ENCODE results near the gene PKN1. TPM values are rescaled to one million over a fixed set of nuclear protein-coding genes. Genes with fewer than 3 reads are reported as not detected.

The PKN1 gene
- total and polyA plus RNA-seq, 2 experiments from 2014 or later: 86.8 to 201 TPM

GRCh38 chr19:14412324-14412995, 20.6 kb upstream of the PKN1 start:
- Histone ChIP-seq H3K27me3 (ENCODE audit: insufficient read depth) (no peaks in the 10 kb centered on the region), H3K36me3 (ENCODE audit: insufficient read depth) (peaks cover 31% of the 10 kb centered on the region), H3F3A (replicated peaks; ENCODE audit: low read depth) (0 out of 2 replicates have a peak, but pooled peaks cover 18% of the 10 kb centered on the region), H3K4me3 (no peak overlapping the region), H3K9me2 (ENCODE audit: insufficient read depth) (no peaks in the 10 kb centered on the region), H3K79me2 (replicated peaks; ENCODE audit: insufficient read depth) (peaks cover 60% of the 10 kb centered on the region), H4K20me1 (replicated peaks; ENCODE audit: insufficient read depth) (peaks cover 49% of the 10 kb centered on the region), H2AFZ (no peak overlapping the region), H3K27ac (ENCODE audit: low read depth) (no peak overlapping the region), H3K4me1 (ENCODE audit: insufficient read depth) (peaks cover 9% of the 10 kb centered on the region), H3K4me2 (no peak overlapping the region)
- TF ChIP-seq EZH2phosphoT487 (IDR thresholded peaks at IDR 0.05; ENCODE audit: unreplicated experiment) (no peak), JUNB (IDR thresholded peaks at IDR 0.05; ENCODE audit: unreplicated experiment) (no peak), STAT1 (IDR thresholded peaks at IDR 0.05; ENCODE audit: unreplicated experiment) (no peak), ZNF331 (CRISPR knock-in tag; IDR thresholded peaks at IDR 0.05; ENCODE audit: low read depth) (no peak), EZH2 (IDR thresholded peaks at IDR 0.05; ENCODE audit: low read depth, unreplicated experiment) (no peak), NANOG (IDR thresholded peaks at IDR 0.05; ENCODE audit: borderline replicate concordance) (no peak), ETS1 (IDR thresholded peaks at IDR 0.05) (no peak), CREB1 (CRISPR knock-in tag; IDR thresholded peaks at IDR 0.05; ENCODE audit: low read depth) (no peak), CTCF (conservative IDR thresholded peaks at IDR 0.05; ENCODE audit: low read depth in 2 of 2) (no peak), REST (IDR thresholded peaks at IDR 0.05; ENCODE audit: unreplicated experiment) (no peak), ZNF462 (CRISPR knock-in tag; IDR thresholded peaks at IDR 0.05) (no peak), POLR2AphosphoS5 (IDR thresholded peaks at IDR 0.05; ENCODE audit: low read depth) (no peak), ZNF114 (CRISPR knock-in tag; IDR thresholded peaks at IDR 0.05) (no peak)
- Mint-ChIP-seq H3K4me3 (no peak overlapping the region), H3K27ac (no peak overlapping the region), H3K36me3 (ENCODE audit: low read depth) (peaks cover 73% of the 10 kb centered on the region), H3K4me1 (peaks cover 29% of the 10 kb centered on the region), H3K27me3 (ENCODE audit: insufficient read depth, low read depth, poor library complexity) (peaks cover 2% of the 10 kb centered on the region), H3K9me3 (no peaks in the 10 kb centered on the region; the same call in 2 of the 3 replicates)
- DNase-seq (ENCODE audit: low spot score): no peak
- no peak for ATAC-seq
